Urinary bladder (tissue), 4 donors: ENCODE results near the gene SMURF1. TPM values are rescaled to one million over a fixed set of nuclear protein-coding genes. Genes with fewer than 3 reads are reported as not detected.
A peak's percentile ranks its signal among the peaks of the same experiment; 100 is the strongest.

Source experiments
- DNase-seq: peaks from one replicate; pipeline ENCODE4 v3.0.0-alpha.2; 2015; ENCODE audit errors: extremely low spot score
- H3K27ac ChIP-seq: one replicate; pipeline ENCODE4 v1.5.1; 2013; ENCODE audit warnings: low read depth, mild to moderate bottlenecking, moderate library complexity
- H3K36me3 ChIP-seq: one replicate; pipeline ENCODE4 v1.6.1; 2013; ENCODE audit warnings: mild to moderate bottlenecking, moderate library complexity; ENCODE audit not compliant: insufficient read depth
- H3K4me1 ChIP-seq: one replicate; pipeline ENCODE4 v1.6.1; 2013; ENCODE audit warnings: mild to moderate bottlenecking, moderate library complexity; ENCODE audit not compliant: insufficient read depth
- H3K4me3 ChIP-seq: one replicate; pipeline ENCODE4 v1.5.1; 2013; ENCODE audit warnings: low read depth, low read length
- WGBS: extraction: QIAGEN DNeasy Blood & Tissue Kit; methylation state at CpG from one replicate; pipeline ENCODE4 v1.1.7; 2013; 5-methylcytosine and 5-hydroxymethylcytosine counted together
- polyA plus RNA-seq: library from polyadenylated mRNA; stranded (reverse); fragments of 200-250 nt; gene quantifications from one replicate; pipeline ENCODE4 v1.2.3, GENCODE V29; 2013
- total RNA-seq: library from RNA; depleted of rRNA; stranded (reverse); fragments of >200 nt; gene quantifications from one replicate; pipeline ENCODE4 v1.2.3, GENCODE V29; 2014
- donor health status: healthy with polysubstance abuse.
- donor health status: healthy.

SMURF1 gene
- total RNA-seq (19.7 TPM), polyA plus RNA-seq (11.6 TPM)

- no peaks in the 10 kb centered on the region for H3K36me3 ChIP-seq
- no peak for DNase-seq
- under 1% methylated on average over 94 of the region's 94 CpGs for WGBS
- peak within 1 kb of the TSS; percentile 99 for H3K27ac ChIP-seq
- peak within 1 kb of the TSS; percentile 100 for H3K4me3 ChIP-seq
- no peaks in the 10 kb centered on the region for H3K4me1 ChIP-seq
Observed at GRCh38 chr7:99143853-99144672, at the start of gene SMURF1. SMURF1 (minus strand) TSS chr7:99144108; CDS start chr7:99143780, 328 bp downstream.

DNA sequence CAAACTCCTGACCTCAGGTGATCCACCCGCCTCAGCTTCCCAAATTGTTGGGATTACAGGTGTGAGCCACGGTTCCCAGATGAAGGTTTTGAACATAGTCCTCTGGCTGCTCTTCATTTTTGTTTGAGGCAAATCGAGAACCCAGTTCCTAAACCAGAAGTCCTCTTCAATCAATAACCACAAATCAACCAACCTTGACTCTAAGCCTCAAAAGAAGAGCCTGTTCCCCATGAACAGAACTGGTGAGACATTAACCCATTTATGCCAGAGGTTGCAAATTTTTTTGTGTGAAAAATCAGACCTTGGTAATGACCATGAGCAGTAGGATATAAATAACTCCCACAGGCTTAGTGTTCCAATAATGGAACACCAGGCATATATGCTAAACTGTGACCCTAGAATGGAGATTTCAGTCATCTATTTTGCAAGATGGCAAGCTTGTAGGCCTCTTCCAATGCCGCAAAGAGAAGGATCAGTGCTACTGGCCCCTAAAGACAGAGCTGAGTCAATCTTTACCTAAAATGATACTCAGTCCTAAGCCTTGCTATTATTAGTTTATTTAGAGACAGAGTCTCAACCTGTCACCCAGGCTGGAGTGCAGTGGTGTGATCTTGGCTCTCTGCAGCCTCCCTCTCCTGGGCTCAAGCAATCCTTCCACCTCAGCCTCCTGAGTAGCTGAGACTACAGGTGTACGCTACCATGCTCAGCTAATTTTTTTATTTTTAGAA lies 48.1 kb upstream of the SMURF1 start:
- WGBS: 93% methylated on average over 5 of the region's 5 CpGs
- no peak overlapping the region for H3K27ac ChIP-seq
- H3K4me1 ChIP-seq: no peaks in the 10 kb centered on the region
- DNase-seq: no peak
- H3K4me3 ChIP-seq: no peak overlapping the region
- no peaks in the 10 kb centered on the region for H3K36me3 ChIP-seq

- H3K36me3 ChIP-seq: no peaks in the 10 kb centered on the region
- 69% methylated on average over 7 of the region's 7 CpGs for WGBS
- H3K27ac ChIP-seq: no peak overlapping the region
- H3K4me1 ChIP-seq: no peaks in the 10 kb centered on the region
- no peak for DNase-seq
- H3K4me3 ChIP-seq: no peak overlapping the region
Observed at GRCh38 chr7:99190359-99191009, 46.6 kb upstream of the SMURF1 start.

GRCh38 chr7:99189222-99189621 lies 45.3 kb upstream of the SMURF1 start:
- no peak for DNase-seq
- 89% methylated on average over 1 of the region's 1 CpG for WGBS
- H3K36me3 ChIP-seq: no peaks in the 10 kb centered on the region
- no peaks in the 10 kb centered on the region for H3K4me1 ChIP-seq
- no peak overlapping the region for H3K27ac ChIP-seq
- H3K4me3 ChIP-seq: no peak overlapping the region

- Histone ChIP-seq H3K4me3 (no peak overlapping the region), H3K36me3 (no peaks in the 10 kb centered on the region), H3K27ac (no peak overlapping the region), H3K4me1 (no peaks in the 10 kb centered on the region)
- 94% methylated on average over 15 of the region's 15 CpGs for WGBS
- no peak for DNase-seq
Observed at GRCh38 chr7:99188221-99188620, 44.3 kb upstream of the SMURF1 start.

DNA sequence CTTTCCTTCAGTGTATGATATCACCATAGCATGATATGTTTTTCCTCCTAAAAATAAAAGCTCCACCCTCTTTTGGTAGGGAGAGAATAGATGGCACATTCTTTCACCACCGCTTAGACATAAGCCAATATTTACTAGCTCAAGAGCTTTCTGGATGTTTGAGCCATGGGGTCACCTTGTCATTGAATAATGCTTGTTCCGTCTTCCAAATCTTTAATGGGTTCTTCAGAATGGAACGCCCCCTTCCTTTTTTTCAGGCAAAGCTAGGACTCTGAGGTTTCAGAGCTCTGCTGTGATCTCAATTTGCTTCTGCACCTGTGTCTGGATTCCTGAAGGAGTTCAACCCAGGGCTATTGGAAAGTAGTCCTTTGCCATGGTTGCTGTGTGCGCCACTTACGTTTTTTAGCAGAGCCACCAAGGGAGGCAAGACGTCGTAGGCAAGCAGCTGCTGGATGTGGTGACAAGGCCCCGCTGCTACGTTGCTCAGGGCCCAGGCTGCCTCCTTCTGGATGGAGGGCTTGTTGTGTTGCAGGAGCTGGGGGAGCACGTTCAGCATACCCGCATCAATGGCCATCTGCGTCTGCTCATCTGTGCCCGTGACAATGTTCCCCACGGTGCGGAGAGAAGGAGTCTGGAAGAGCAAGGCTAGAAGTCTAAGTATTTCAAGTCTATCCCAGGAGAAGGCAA lies 40.8 kb upstream of the SMURF1 start:
- DNase-seq: no peak
- WGBS: 61% methylated on average over 15 of the region's 15 CpGs
- no peak overlapping the region for H3K27ac ChIP-seq
- H3K4me1 ChIP-seq: no peaks in the 10 kb centered on the region
- no peak overlapping the region for H3K4me3 ChIP-seq
- no peaks in the 10 kb centered on the region for H3K36me3 ChIP-seq

DNA sequence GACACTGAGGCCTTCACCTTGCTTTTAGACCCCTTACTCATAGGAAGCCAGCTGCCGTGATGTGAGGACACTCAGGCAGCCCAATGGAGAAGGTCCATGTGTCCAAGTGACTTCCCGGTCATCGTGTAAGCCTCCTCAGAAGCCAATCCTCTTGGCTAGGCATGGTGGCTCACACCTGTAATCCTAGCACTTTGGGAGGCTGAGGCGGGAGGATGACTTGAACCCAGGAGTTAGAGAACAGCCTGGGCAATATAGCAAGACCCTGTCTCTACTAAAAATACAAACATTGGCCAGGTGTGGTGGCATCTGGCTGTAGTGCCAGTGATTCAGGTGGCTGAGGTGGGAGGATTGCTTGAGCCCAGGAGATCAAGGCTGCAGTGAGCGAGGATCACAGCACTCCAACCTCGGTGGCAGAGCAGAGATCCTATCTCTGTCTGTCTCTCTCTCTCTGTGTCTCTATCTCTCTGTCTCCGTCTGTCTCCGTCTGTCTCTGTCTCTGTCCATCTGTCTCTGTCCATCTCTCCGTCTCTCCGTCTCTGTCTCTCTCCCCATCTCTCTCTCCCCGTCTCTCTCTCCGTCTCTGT lies 36.3 kb upstream of the SMURF1 start:
- no peak for DNase-seq
- Histone ChIP-seq H3K4me3 (no peak overlapping the region), H3K27ac (no peak overlapping the region), H3K36me3 (no peaks in the 10 kb centered on the region), H3K4me1 (no peaks in the 10 kb centered on the region)
- 86% methylated on average over 12 of the region's 12 CpGs for WGBS

GRCh38 chr7:99177165-99177564 lies 33.3 kb upstream of the SMURF1 start:
- H3K27ac ChIP-seq: no peak overlapping the region
- DNase-seq: no peak
- WGBS: 74% methylated on average over 10 of the region's 10 CpGs
- H3K36me3 ChIP-seq: no peaks in the 10 kb centered on the region
- H3K4me3 ChIP-seq: no peak overlapping the region
- no peaks in the 10 kb centered on the region for H3K4me1 ChIP-seq

- Histone ChIP-seq H3K36me3 (no peaks in the 10 kb centered on the region), H3K4me3 (no peak overlapping the region), H3K27ac (no peak overlapping the region), H3K4me1 (no peaks in the 10 kb centered on the region)
- 83% methylated on average over 6 of the region's 6 CpGs for WGBS
- DNase-seq: no peak
Observed at GRCh38 chr7:99173787-99174186, 29.9 kb upstream of the SMURF1 start.

DNA sequence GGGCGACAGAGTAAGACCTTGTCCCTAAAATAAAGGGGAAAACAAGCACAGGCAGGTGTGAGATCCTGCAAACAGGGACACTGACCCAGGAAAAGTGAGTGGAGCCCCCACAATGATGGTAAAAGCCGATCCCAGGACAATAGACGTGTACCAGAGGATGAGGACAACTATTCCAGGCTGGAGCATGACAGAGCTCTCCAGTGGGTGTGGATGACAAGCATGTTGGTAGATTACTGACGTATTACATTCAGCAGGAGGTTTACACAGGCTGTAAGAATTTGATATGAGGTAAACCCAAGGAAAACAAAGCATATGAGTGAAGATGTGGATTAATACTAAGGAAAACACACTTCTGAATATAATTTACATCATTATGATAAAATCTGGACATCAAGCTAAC lies 27.8 kb upstream of the SMURF1 start:
- no peak overlapping the region for H3K4me3 ChIP-seq
- no peaks in the 10 kb centered on the region for H3K36me3 ChIP-seq
- H3K27ac ChIP-seq: no peak overlapping the region
- no peak for DNase-seq
- no peaks in the 10 kb centered on the region for H3K4me1 ChIP-seq
- WGBS: 67% methylated on average over 4 of the region's 4 CpGs

GRCh38 chr7:99170730-99171074 lies 26.8 kb upstream of the SMURF1 start:
- 89% methylated on average over 3 of the region's 3 CpGs for WGBS
- H3K36me3 ChIP-seq: no peaks in the 10 kb centered on the region
- DNase-seq: no peak

DNA sequence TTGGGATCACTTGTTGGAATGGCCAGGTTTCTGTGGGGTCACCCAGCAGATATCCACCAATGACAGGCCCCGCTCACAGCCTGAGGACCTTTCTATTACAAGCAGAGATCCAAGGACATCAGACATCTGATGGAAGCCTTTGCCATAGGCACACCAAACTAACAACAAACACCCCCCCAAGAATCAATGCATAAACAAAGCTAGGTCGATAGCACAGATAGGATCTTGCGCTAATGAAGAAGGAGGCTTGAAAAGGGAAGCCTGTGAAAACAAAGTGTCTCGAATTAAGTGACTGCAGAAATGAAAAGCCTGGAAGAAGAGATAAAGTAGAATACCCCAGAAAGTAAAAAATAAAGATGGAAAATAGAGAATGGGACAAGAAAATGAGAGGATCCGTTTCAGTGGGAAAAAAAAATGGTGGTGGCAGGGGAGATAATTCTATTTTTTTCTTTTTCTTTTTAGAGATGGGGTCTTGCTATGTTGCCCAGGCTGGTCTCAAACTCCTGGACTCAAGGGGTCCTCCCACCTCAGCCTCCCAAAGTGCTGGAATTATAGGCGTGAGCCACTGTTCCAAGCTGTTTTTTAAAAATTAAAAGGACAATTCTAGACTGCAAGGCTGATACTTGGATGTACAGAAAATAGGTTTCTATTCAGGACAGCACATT lies 26.3 kb upstream of the SMURF1 start:
- 84% methylated on average over 6 of the region's 6 CpGs for WGBS
- Histone ChIP-seq H3K27ac (no peak overlapping the region), H3K4me3 (no peak overlapping the region), H3K4me1 (no peaks in the 10 kb centered on the region), H3K36me3 (no peaks in the 10 kb centered on the region)
- DNase-seq: no peak

More at GRCh38 chr7:99170730-99171074, 26.8 kb upstream of the SMURF1 start:
- Histone ChIP-seq H3K4me1 (no peaks in the 10 kb centered on the region), H3K4me3 (no peak overlapping the region), H3K27ac (no peak overlapping the region)

DNA sequence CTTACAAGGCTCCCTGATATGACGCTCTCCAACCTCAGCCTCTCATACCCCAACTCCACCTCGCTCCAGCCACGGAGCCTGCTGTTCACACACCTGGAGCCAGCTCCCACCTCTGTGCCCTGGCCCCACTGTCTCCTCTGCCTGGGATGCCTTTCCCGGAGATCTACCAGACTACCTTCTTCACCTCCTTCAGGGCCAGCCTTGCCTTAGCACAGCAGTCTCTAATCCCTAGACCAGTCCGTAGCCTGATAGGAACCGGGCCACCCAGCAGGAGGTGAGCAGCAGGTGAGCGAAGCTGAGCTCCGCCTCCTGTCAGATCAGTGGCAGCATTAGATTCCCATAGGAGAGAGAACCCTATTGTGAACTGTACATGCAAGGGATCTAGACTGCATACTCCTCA lies 23.2 kb upstream of the SMURF1 start:
- WGBS: 76% methylated on average over 8 of the region's 8 CpGs
- Histone ChIP-seq H3K4me1 (no peaks in the 10 kb centered on the region), H3K36me3 (no peaks in the 10 kb centered on the region), H3K27ac (no peak overlapping the region), H3K4me3 (no peak overlapping the region)
- no peak for DNase-seq
